ENCODE results near the gene ARHGEF40. TPM values are rescaled to one million over a fixed set of nuclear protein-coding genes. Genes with fewer than 3 reads are reported as not detected.

The ARHGEF40 gene
- total RNA-seq, 2 experiments from 2014 or later, result 0.53 to 0.83 TPM

- ATAC-seq, result no peak
- Mint-ChIP-seq H3K4me1 (ENCODE audit: low read depth) (no peaks in the 10 kb centered on the region), H3K9me3 (ENCODE audit: insufficient read depth) (no peaks in the 10 kb centered on the region), H3K36me3 (ENCODE audit: low read depth) (no peaks in the 10 kb centered on the region), H3K27ac (no peak overlapping the region), H3K27me3 (ENCODE audit: low read depth) (peaks cover 13% of the 10 kb centered on the region), H3K4me3 (no peak overlapping the region)
- ChIA-PET POLR2A (no interaction called here), CTCF (interaction anchor here (2.4 to 3.9 kb wide), 2 partner anchors 10 to 11 kb away, joined by 7 to 20 read pairs; no protein-coding TSS in a partner anchor)
- DNase-seq, result no peak
Observed at GRCh38 chr14:21077672-21078071, 7.6 kb downstream of the ARHGEF40 start.

GRCh38 chr14:21078287-21078686, 8.2 kb downstream of the ARHGEF40 start:
- no peak for ATAC-seq
- Mint-ChIP-seq H3K27ac (no peak overlapping the region), H3K9me3 (ENCODE audit: insufficient read depth) (no peaks in the 10 kb centered on the region)

GRCh38 chr14:21078726-21079125, 8.6 kb downstream of the ARHGEF40 start:
- ChIA-PET POLR2A (no interaction called here), CTCF (interaction anchor here (2.4 to 3.9 kb wide), 2 partner anchors 10 to 11 kb away, joined by 7 to 20 read pairs; no protein-coding TSS in a partner anchor)
- no peaks in the 10 kb centered on the region for H3K4me1 Mint-ChIP-seq (ENCODE audit: low read depth)
- no peak for ATAC-seq
- no peaks in the 10 kb centered on the region for H3K9me3 Mint-ChIP-seq (ENCODE audit: insufficient read depth)
- H3K27ac Mint-ChIP-seq, result no peak overlapping the region
- DNase-seq, result no peak
- H3K27me3 Mint-ChIP-seq (ENCODE audit: low read depth), result peaks cover 6% of the 10 kb centered on the region
- H3K4me3 Mint-ChIP-seq, result no peak overlapping the region
- no peaks in the 10 kb centered on the region for H3K36me3 Mint-ChIP-seq (ENCODE audit: low read depth)

More at GRCh38 chr14:21078287-21078686, 8.2 kb downstream of the ARHGEF40 start:
- no peak for DNase-seq
- no peak overlapping the region for H3K4me3 Mint-ChIP-seq
- H3K27me3 Mint-ChIP-seq (ENCODE audit: low read depth), result peaks cover 10% of the 10 kb centered on the region
- no peaks in the 10 kb centered on the region for H3K36me3 Mint-ChIP-seq (ENCODE audit: low read depth)
- POLR2A ChIA-PET, result no interaction called here
- no peaks in the 10 kb centered on the region for H3K4me1 Mint-ChIP-seq (ENCODE audit: low read depth)
- CTCF ChIA-PET, result interaction anchor here (2.4 to 3.9 kb wide), 2 partner anchors 11 kb away, joined by 7 to 20 read pairs; no protein-coding TSS in a partner anchor

- POLR2A ChIA-PET, result no interaction called here
- Mint-ChIP-seq H3K4me3 (no peak overlapping the region), H3K36me3 (ENCODE audit: low read depth) (no peaks in the 10 kb centered on the region), H3K4me1 (ENCODE audit: low read depth) (peaks cover 6% of the 10 kb centered on the region), H3K27me3 (ENCODE audit: low read depth) (peaks cover 3% of the 10 kb centered on the region), H3K27ac (no peak overlapping the region), H3K9me3 (ENCODE audit: insufficient read depth) (no peaks in the 10 kb centered on the region)
- ATAC-seq (no peak), DNase-seq (no peak)
- CTCF ChIA-PET, result interaction anchor here (1.1 to 1.4 kb wide), 2 partner anchors 10 to 67 kb away, joined by 3 to 5 read pairs; no protein-coding TSS in a partner anchor
Observed at GRCh38 chr14:21081521-21082142, 11.5 kb downstream of the ARHGEF40 start.

GRCh38 chr14:21083565-21084325, 13.6 kb downstream of the ARHGEF40 start:
- no peak for DNase-seq
- H3K27ac Mint-ChIP-seq, result no peak overlapping the region
- no peaks in the 10 kb centered on the region for H3K9me3 Mint-ChIP-seq (ENCODE audit: insufficient read depth)
- ATAC-seq, result no peak
- no peaks in the 10 kb centered on the region for H3K27me3 Mint-ChIP-seq (ENCODE audit: low read depth)
- ChIA-PET POLR2A (no interaction called here), CTCF (interaction anchor here (1.3 to 2.1 kb wide), 5 partner anchors 9 to 69 kb away, joined by 4 to 9 read pairs (median 8); no protein-coding TSS in a partner anchor)
- H3K4me3 Mint-ChIP-seq, result no peak overlapping the region
- H3K4me1 Mint-ChIP-seq (ENCODE audit: low read depth), result peaks cover 24% of the 10 kb centered on the region
- H3K36me3 Mint-ChIP-seq (ENCODE audit: low read depth), result no peaks in the 10 kb centered on the region

- Mint-ChIP-seq H3K27me3 (ENCODE audit: low read depth) (no peaks in the 10 kb centered on the region), H3K4me1 (ENCODE audit: low read depth) (peaks cover 29% of the 10 kb centered on the region), H3K27ac (no peak overlapping the region), H3K9me3 (ENCODE audit: insufficient read depth) (no peaks in the 10 kb centered on the region), H3K36me3 (ENCODE audit: low read depth) (no peaks in the 10 kb centered on the region), H3K4me3 (no peak overlapping the region)
- ATAC-seq, result no peak
- no peak for DNase-seq
- POLR2A ChIA-PET, result no interaction called here
- CTCF ChIA-PET, result interaction anchor here (1.3 to 2.1 kb wide), 4 partner anchors 8 to 69 kb away, joined by 4 to 9 read pairs (median 6); no protein-coding TSS in a partner anchor
Observed at GRCh38 chr14:21084396-21084795, 14.3 kb downstream of the ARHGEF40 start.

GRCh38 chr14:21084998-21085853, 15.1 kb downstream of the ARHGEF40 start:
- no peak for DNase-seq
- ChIA-PET POLR2A (no interaction called here), CTCF (interaction anchor here (0.7 to 5.8 kb wide), 3 partner anchors 19 to 51 kb away, joined by 3 to 117 read pairs (median 4); partner anchors contain the start of gene TMEM253)
- Mint-ChIP-seq H3K4me3 (no peak overlapping the region), H3K36me3 (ENCODE audit: low read depth) (no peaks in the 10 kb centered on the region), H3K27me3 (ENCODE audit: low read depth) (no peaks in the 10 kb centered on the region), H3K4me1 (ENCODE audit: low read depth) (peaks cover 29% of the 10 kb centered on the region), H3K9me3 (ENCODE audit: insufficient read depth) (no peaks in the 10 kb centered on the region), H3K27ac (no peak overlapping the region)
- no peak for ATAC-seq

- ChIA-PET CTCF (interaction anchor here (1.0 to 5.8 kb wide), 7 partner anchors 9 to 116 kb away, joined by 3 to 117 read pairs (median 24); partner anchors contain the start of genes ARHGEF40 and TMEM253), POLR2A (interaction anchor here (1.0 to 1.1 kb wide), 2 partner anchors 16 kb away, joined by 3 to 11 read pairs; no protein-coding TSS in a partner anchor)
- no peaks in the 10 kb centered on the region for H3K27me3 Mint-ChIP-seq (ENCODE audit: low read depth)
- H3K4me1 Mint-ChIP-seq (ENCODE audit: low read depth), result peaks cover 29% of the 10 kb centered on the region
- H3K4me3 Mint-ChIP-seq, result no peak overlapping the region
- H3K36me3 Mint-ChIP-seq (ENCODE audit: low read depth), result no peaks in the 10 kb centered on the region
- H3K9me3 Mint-ChIP-seq (ENCODE audit: insufficient read depth), result no peaks in the 10 kb centered on the region
- ATAC-seq (no peak), DNase-seq (no peak)
- peak overlapping the region; percentile 37 for H3K27ac Mint-ChIP-seq
Observed at GRCh38 chr14:21086908-21087293, 16.8 kb downstream of the ARHGEF40 start.

GRCh38 chr14:21087294-21088091, 17.4 kb downstream of the ARHGEF40 start:
- peak overlapping the region; percentile 67 for H3K27ac Mint-ChIP-seq

GRCh38 chr14:21088687-21089086, 18.6 kb downstream of the ARHGEF40 start:
- DNase-seq, result no peak
- POLR2A ChIA-PET, result interaction anchor here (1.2 kb wide), 1 partner anchor 15 kb away, joined by 3 read pairs; no protein-coding TSS in a partner anchor
- no peak for ATAC-seq
- CTCF ChIA-PET, result interaction anchor here (0.8 to 5.8 kb wide), 11 partner anchors 9 to 118 kb away, joined by 3 to 117 read pairs (median 7); partner anchors contain the start of genes ARHGEF40 and TMEM253
- Mint-ChIP-seq H3K27ac (no peak overlapping the region), H3K4me3 (no peak overlapping the region), H3K9me3 (ENCODE audit: insufficient read depth) (no peaks in the 10 kb centered on the region), H3K36me3 (ENCODE audit: low read depth) (no peaks in the 10 kb centered on the region), H3K4me1 (ENCODE audit: low read depth) (peaks cover 39% of the 10 kb centered on the region), H3K27me3 (ENCODE audit: low read depth) (peaks cover 6% of the 10 kb centered on the region)

More at GRCh38 chr14:21087294-21088091, 17.4 kb downstream of the ARHGEF40 start:
- DNase-seq (peak; percentile 84), ATAC-seq (peak; percentile 84)
- POLR2A ChIA-PET, result interaction anchor here (1.0 to 1.1 kb wide), 2 partner anchors 16 kb away, joined by 3 to 11 read pairs; no protein-coding TSS in a partner anchor
- Mint-ChIP-seq H3K36me3 (ENCODE audit: low read depth) (no peaks in the 10 kb centered on the region), H3K4me3 (no peak overlapping the region), H3K27me3 (ENCODE audit: low read depth) (no peaks in the 10 kb centered on the region), H3K4me1 (ENCODE audit: low read depth) (peaks cover 30% of the 10 kb centered on the region), H3K9me3 (ENCODE audit: insufficient read depth) (no peaks in the 10 kb centered on the region)
- CTCF ChIA-PET, result interaction anchor here (1.1 to 5.8 kb wide), 7 partner anchors 8 to 116 kb away, joined by 3 to 117 read pairs (median 24); partner anchors contain the start of genes ARHGEF40 and TMEM253
